Pancreas (tissue), 10 donors: ENCODE results near the gene TAPBP. TPM values are rescaled to one million over a fixed set of nuclear protein-coding genes. Genes with fewer than 3 reads are reported as not detected.

Experiments
- ATAC-seq, 4 donors: fragments of 200-7000 bp; cut with Tn5 transposase; one replicate each; pipeline versions ENCODE4 v1.8.0 to v1.9.1; 2020; ENCODE audit warnings: mild to moderate bottlenecking in 4 of 4, moderate library complexity in 4 of 4
- DNase-seq, 6 donors: peaks; one replicate each; pipeline ENCODE4 v3.0.0-alpha.2; 2020
- FAIRE-seq: peaks from 2 replicates; lab custom pipeline; 2012; peaks lifted over from hg19 to GRCh38; lab: Jason Lieb, UNC
- H3K27ac ChIP-seq, 4 donors: fragments of 200-600 bp; sonication (generic); 1 replicate in 3 of 4; 2 replicates in 1 of 4; pipeline versions ENCODE4 v1.5.0 to v1.8.0; 2020
- H3K27me3 ChIP-seq, 4 donors: fragments of 200-600 bp; one replicate each; pipeline ENCODE4 v1.8.0; 2021
- H3K36me3 ChIP-seq, 3 donors: fragments of 200-600 bp; sonication (generic) in 1 of 3; one replicate each; pipeline versions ENCODE4 v1.5.0 to v1.8.0; 2020 to 2021
- H3K4me1 ChIP-seq, 3 donors: fragments of 200-600 bp; one replicate each; pipeline ENCODE4 v1.8.0; 2021
- H3K4me3 ChIP-seq, 4 donors: fragments of 200-600 bp; sonication (generic) in 2 of 4; one replicate each; pipeline versions ENCODE4 v1.5.0 to v1.8.0; 2020 to 2021
- H3K9me3 ChIP-seq, 4 donors: fragments of 200-600 bp; one replicate each; pipeline ENCODE4 v1.8.0; 2021
- CTCF ChIP-seq, 4 donors: fragments of 200-600 bp; sonication (generic) in 3 of 4; IDR thresholded peaks; one replicate each; pipeline versions ENCODE4 v1.5.0 to v1.8.0; 2021; ENCODE audit warnings: antibody characterized with exemption in 4 of 4
- WGBS, 2 donors: extraction: QIAGEN DNeasy Blood & Tissue Kit; methylation state at CpG; one replicate each; pipeline ENCODE4 v1.1.7; 2013; 5-methylcytosine and 5-hydroxymethylcytosine counted together
- intact Hi-C, 3 donors: fragments of 100-400 bp; cut with DNase I; formaldehyde crosslinking; loops; one replicate each; pipeline versions ENCODE4 v1.11.1 to v1.14.2; 2022
- polyA plus RNA-seq, 2 donors: library from polyadenylated mRNA; stranded (reverse); fragments of 200-250 nt; gene quantifications; one replicate each; pipeline ENCODE4 v1.2.3, GENCODE V29; 2013
- total RNA-seq, 6 donors: library from RNA; stranded (reverse); fragmentation: NEBNext Ultra II Directional in 4 of 6; extraction: Animal tissue kit (Norgen Biotek cat#: 25700) in 4 of 6; gene quantifications; one replicate each; pipeline versions ENCODE4 v1.2.1 to v1.2.4, GENCODE V29; 2021 to 2023
- donor health status: healthy with polysubstance abuse.
- donor health status: DM: no; HTN: no; CAD: no; lungs with moderate emphysema.
- donor health status: DM: no; HTN: no; CAD: no.
- donor health status: control.
- donor health status: control.
- donor health status: Bipolar disorder and iron deficiency.
- donor health status: DM: yes; HTN: yes; CAD: no.
- donor health status: DM: no; HTN: no; CAD: no.
- donor health status: DM: no; HTN: no; CAD: no.
- donor health status: DM: yes; HTN: yes; CAD: no.

The TAPBP gene
- total and polyA plus RNA-seq, 8 donors: 28.0 to 152 (median 41.2) TPM

- peak overlapping the region in 2 of 4 donors; percentile 75 to 78 for H3K4me3 ChIP-seq
- intact Hi-C loops: no loop called here
- 47 to 51% methylated on average over 14 of the region's 14 CpGs for WGBS, 2 donors
- no peaks in the 10 kb centered on the region for H3K9me3 ChIP-seq
- TF ChIP-seq CTCF (IDR thresholded peaks at IDR 0.05): no peak
- ATAC-seq: no peak
- no peak for FAIRE-seq
- H3K36me3 ChIP-seq: peaks cover 0 to 21% (median 15%) of the 10 kb centered on the region in 3 donors
- no peaks in the 10 kb centered on the region for H3K27me3 ChIP-seq
- peaks cover 22 to 32% (median 23%) of the 10 kb centered on the region in 3 donors for H3K4me1 ChIP-seq
- no peak for DNase-seq
- no peak overlapping the region for H3K27ac ChIP-seq
Observed at GRCh38 chr6:33273924-33274902, 39.7 kb downstream of the TAPBP start.

GRCh38 chr6:33273129-33273923 lies 40.6 kb downstream of the TAPBP start:
- Histone ChIP-seq H3K4me3 (peak overlapping the region; percentile 64 to 85 (median 76)), H3K4me1 (peaks cover 22 to 32% (median 23%) of the 10 kb centered on the region in 3 donors), H3K36me3 (peaks cover 0 to 26% (median 16%) of the 10 kb centered on the region in 3 donors), H3K27me3 (no peaks in the 10 kb centered on the region), H3K27ac (no peak overlapping the region), H3K9me3 (no peaks in the 10 kb centered on the region)
- 49 to 50% methylated on average over 11 of the region's 11 CpGs for WGBS, 2 donors
- DNase-seq (no peak), FAIRE-seq (no peak), ATAC-seq (no peak)
- intact Hi-C loops: no loop called here
- TF ChIP-seq CTCF (IDR thresholded peaks at IDR 0.05): no peak

- Histone ChIP-seq H3K36me3 (peaks cover 0 to 35% (median 24%) of the 10 kb centered on the region in 3 donors), H3K27ac (peak overlapping the region; percentile 81 to 93 (median 92)), H3K9me3 (no peaks in the 10 kb centered on the region), H3K27me3 (no peaks in the 10 kb centered on the region), H3K4me1 (peaks cover 22 to 32% (median 23%) of the 10 kb centered on the region in 3 donors), H3K4me3 (peak overlapping the region; percentile 64 to 85 (median 76))
- intact Hi-C loops: no loop called here
- ATAC-seq (peak; percentile 9 to 31 (median 18)), FAIRE-seq (no peak), DNase-seq (no peak)
- 7 to 8% methylated on average over 22 of the region's 22 CpGs for WGBS, 2 donors
- no peak for TF ChIP-seq CTCF (IDR thresholded peaks at IDR 0.05)
Observed at GRCh38 chr6:33272275-33273128, 41.4 kb downstream of the TAPBP start.

- TF ChIP-seq CTCF (IDR thresholded peaks at IDR 0.05): no peak
- 0 to 1% methylated on average over 48 of the region's 48 CpGs for WGBS, 2 donors
Observed at GRCh38 chr6:33271468-33272274, 42.2 kb downstream of the TAPBP start, which contains the start of the genes RPS18 and VPS52. Gene RPS18, plus strand, starts transcription at chr6:33272075. Its CDS starts 45 bp downstream, at chr6:33272120. Gene VPS52, minus strand, starts transcription at chr6:33271876. Its CDS starts 201 bp downstream, at chr6:33271675.

More at GRCh38 chr6:33271468-33272274, 42.2 kb downstream of the TAPBP start, which contains the start of the genes RPS18 and VPS52:
- H3K4me3 ChIP-seq: peak within 1 kb of the TSS; percentile 75 to 89 (median 82)
- FAIRE-seq (peak; percentile 59), ATAC-seq (peak; percentile 94 to 96 (median 95)), DNase-seq (peak; percentile 87 to 96 (median 94))
- peaks cover 0 to 41% (median 30%) of the 10 kb centered on the region in 3 donors for H3K36me3 ChIP-seq
- H3K9me3 ChIP-seq: no peaks in the 10 kb centered on the region
- peak within 1 kb of the TSS; percentile 81 to 93 (median 92) for H3K27ac ChIP-seq
- H3K4me1 ChIP-seq: peaks cover 22 to 32% (median 23%) of the 10 kb centered on the region in 3 donors
- intact Hi-C loops: no loop called here
- H3K27me3 ChIP-seq: no peaks in the 10 kb centered on the region
